Measurements from ENCODE around the gene ENDOU.

Gene ENDOU

DNA sequence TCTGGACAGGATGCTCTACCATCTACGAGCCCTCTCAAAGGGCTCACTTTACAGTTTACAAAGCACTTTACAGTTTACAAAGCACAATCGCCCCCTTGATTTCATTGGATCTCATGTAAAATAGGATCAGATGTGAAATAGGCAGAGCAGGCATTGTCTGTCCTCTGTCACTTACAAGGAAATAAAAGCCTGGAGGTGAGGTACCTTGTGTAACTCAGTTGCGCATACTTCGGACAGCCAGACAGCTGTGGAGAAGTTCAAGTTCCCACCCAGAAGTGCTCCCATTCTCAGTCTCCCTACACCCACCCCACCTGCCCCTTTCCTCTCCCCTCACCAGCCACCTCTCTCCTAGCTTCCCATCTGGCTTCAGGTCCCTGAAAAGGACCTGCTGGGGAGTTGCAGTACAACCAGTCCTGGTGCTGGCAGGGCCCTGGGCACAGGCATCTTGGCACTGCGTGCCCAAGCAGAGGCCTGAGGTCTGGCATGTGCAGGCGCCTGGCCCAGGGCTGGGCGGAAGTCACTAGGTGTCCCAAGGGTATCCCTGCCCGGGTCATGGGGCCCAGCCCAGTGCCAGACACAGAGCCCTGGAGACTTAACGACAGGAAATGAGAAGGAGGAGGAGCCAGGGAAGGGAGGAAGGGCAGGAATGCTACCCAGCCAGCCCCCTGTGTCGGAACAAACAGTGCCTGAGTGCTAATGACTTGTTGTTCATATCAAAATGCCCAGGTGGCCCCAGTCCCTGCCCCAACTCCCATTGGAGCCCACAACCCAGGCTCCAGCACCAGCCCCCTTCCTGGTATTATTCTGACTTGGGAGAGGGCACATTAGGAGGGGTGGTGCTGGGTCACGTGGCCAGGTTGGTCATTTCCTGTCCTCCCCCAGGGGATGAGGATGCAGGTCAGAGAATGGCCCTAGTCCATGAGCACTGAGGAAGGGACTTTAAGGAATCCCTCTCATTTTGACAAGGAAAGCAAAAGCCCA lies 28.0 kb upstream of the ENDOU start:
- H3K9ac ChIP-seq (ENCODE audit: insufficient read length), result no peak overlapping the region
- H3K36me3 ChIP-seq (ENCODE audit: insufficient read depth, low read length), result no peaks in the 10 kb centered on the region
- DNase-seq (ENCODE audit: low read depth, low spot score), result no peak

DNA sequence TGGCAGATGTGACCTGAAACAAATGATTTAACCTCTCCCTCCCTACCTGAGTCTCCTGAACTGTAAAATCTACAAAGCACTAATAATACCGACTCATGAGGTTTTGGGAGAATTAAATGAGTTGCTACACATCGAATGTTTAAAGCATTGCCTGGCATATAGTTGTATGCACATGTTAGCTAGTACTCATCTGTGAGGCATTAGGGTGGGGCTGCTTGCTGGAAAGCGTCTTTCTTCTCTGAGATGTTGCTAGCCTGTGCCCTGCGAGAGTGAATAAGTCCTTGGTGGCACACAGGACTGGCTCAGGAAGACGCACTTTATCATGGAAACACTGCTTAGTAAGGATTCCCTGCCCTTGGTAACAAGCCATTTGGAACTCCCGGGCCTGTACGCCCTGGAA lies 27.3 kb upstream of the ENDOU start:
- H3K4me3 ChIP-seq, result no peak overlapping the region
- no peak overlapping the region for H3K27ac ChIP-seq
- no peak for DNase-seq (ENCODE audit: low read depth, low spot score)
- TF ChIP-seq POLR2AphosphoS5 (IDR thresholded peaks at IDR 0.05; ENCODE audit: borderline replicate concordance, low read depth, low read length), result no peak
- no peak for TF ChIP-seq EZH2 (IDR thresholded peaks at IDR 0.05)
- TF ChIP-seq FOXP2 (optimal IDR thresholded peaks at IDR 0.05; ENCODE audit: control extremely low read depth, extremely low read length, insufficient read depth), result no peak
- no peak overlapping the region for H3K9ac ChIP-seq (ENCODE audit: insufficient read length)
- H3K9me3 ChIP-seq (ENCODE audit: low read depth, low read length), result no peaks in the 10 kb centered on the region
- no peaks in the 10 kb centered on the region for H3K36me3 ChIP-seq (ENCODE audit: insufficient read depth, low read length)

More for the DNA sequence above, 28.0 kb upstream of the ENDOU start:
- Histone ChIP-seq H3K9me3 (ENCODE audit: low read depth, low read length) (no peaks in the 10 kb centered on the region), H3K27ac (no peak overlapping the region), H3K4me3 (no peak overlapping the region)
- TF ChIP-seq FOXP2 (optimal IDR thresholded peaks at IDR 0.05; ENCODE audit: control extremely low read depth, extremely low read length, insufficient read depth) (no peak), EZH2 (IDR thresholded peaks at IDR 0.05) (no peak), POLR2AphosphoS5 (IDR thresholded peaks at IDR 0.05; ENCODE audit: borderline replicate concordance, low read depth, low read length) (no peak)

DNA sequence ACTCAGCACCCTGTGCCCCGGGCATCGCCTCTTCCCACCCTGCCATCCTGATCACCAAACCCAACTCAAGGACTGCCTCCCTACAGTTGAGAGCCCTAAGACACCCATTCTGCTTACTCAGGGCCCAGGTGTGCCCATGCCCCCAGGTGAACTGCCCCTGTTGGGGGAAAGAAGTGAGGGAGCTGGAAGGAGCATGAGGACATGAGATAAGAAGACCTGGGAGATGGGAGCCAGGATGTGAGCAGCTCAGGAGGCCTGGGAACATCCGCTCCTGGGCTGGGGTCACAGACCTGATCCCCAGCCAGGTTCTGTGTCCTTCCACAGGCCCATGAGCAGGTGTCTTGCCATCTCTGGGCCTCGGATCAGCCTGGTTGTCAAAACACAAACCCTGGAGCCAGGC lies 26.8 kb upstream of the ENDOU start:
- TF ChIP-seq FOXP2 (optimal IDR thresholded peaks at IDR 0.05; ENCODE audit: control extremely low read depth, extremely low read length, insufficient read depth), result no peak
- no peak for TF ChIP-seq EZH2 (IDR thresholded peaks at IDR 0.05)
- no peak for TF ChIP-seq POLR2AphosphoS5 (IDR thresholded peaks at IDR 0.05; ENCODE audit: borderline replicate concordance, low read depth, low read length)
- H3K9me3 ChIP-seq (ENCODE audit: low read depth, low read length), result no peaks in the 10 kb centered on the region
- H3K4me3 ChIP-seq, result no peak overlapping the region
- DNase-seq (ENCODE audit: low read depth, low spot score), result no peak
- H3K36me3 ChIP-seq (ENCODE audit: insufficient read depth, low read length), result no peaks in the 10 kb centered on the region
- H3K9ac ChIP-seq (ENCODE audit: insufficient read length), result no peak overlapping the region
- H3K27ac ChIP-seq, result no peak overlapping the region

- Histone ChIP-seq H3K9me3 (ENCODE audit: low read depth, low read length) (no peaks in the 10 kb centered on the region), H3K4me3 (no peak overlapping the region), H3K27ac (no peak overlapping the region), H3K9ac (ENCODE audit: insufficient read length) (no peak overlapping the region), H3K36me3 (ENCODE audit: insufficient read depth, low read length) (no peaks in the 10 kb centered on the region)
- no peak for TF ChIP-seq FOXP2 (optimal IDR thresholded peaks at IDR 0.05; ENCODE audit: control extremely low read depth, extremely low read length, insufficient read depth)
- no peak for TF ChIP-seq POLR2AphosphoS5 (IDR thresholded peaks at IDR 0.05; ENCODE audit: borderline replicate concordance, low read depth, low read length)
- TF ChIP-seq EZH2 (IDR thresholded peaks at IDR 0.05), result no peak
- DNase-seq (ENCODE audit: low read depth, low spot score), result no peak
Observed at GRCh38 chr12:47751561-47751960, 26.3 kb upstream of the ENDOU start.

GRCh38 chr12:47750916-47751470 lies 25.7 kb upstream of the ENDOU start:
- TF ChIP-seq POLR2AphosphoS5 (IDR thresholded peaks at IDR 0.05; ENCODE audit: borderline replicate concordance, low read depth, low read length), result no peak
- TF ChIP-seq FOXP2 (optimal IDR thresholded peaks at IDR 0.05; ENCODE audit: control extremely low read depth, extremely low read length, insufficient read depth), result no peak
- TF ChIP-seq EZH2 (IDR thresholded peaks at IDR 0.05), result no peak
- Histone ChIP-seq H3K4me3 (no peak overlapping the region), H3K9ac (ENCODE audit: insufficient read length) (no peak overlapping the region)

DNA sequence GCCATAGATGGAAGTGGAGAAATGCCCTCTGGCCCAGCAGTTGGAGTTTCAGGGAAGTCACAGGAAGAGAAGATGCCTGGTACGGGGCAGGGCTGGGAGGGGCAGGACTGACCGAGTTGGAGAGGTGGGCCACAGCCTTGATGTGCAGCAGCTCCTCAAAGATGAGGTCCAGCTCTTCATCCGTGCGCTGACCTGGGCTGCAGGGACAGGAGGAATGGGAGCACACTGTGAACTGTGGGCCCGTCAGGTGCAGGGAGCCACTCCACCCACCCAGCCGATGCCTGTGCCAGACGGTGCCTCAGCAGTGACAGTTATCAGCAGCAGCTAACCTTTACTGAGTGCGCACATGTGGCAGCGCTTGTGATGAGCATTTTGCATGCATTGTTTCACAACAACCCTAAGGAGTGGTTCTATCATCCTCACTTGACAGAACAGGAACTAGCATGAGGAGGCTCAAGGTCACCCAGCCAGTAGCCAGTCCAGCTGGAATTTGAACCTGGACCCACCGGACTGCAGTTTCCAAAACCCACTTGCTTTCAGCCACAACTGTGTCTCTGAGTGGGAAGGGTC lies 25.0 kb upstream of the ENDOU start:
- Histone ChIP-seq H3K9me3 (ENCODE audit: low read depth, low read length) (no peaks in the 10 kb centered on the region), H3K4me3 (no peak overlapping the region), H3K27ac (no peak overlapping the region), H3K9ac (ENCODE audit: insufficient read length) (no peak overlapping the region), H3K36me3 (ENCODE audit: insufficient read depth, low read length) (no peaks in the 10 kb centered on the region)
- no peak for TF ChIP-seq FOXP2 (optimal IDR thresholded peaks at IDR 0.05; ENCODE audit: control extremely low read depth, extremely low read length, insufficient read depth)
- no peak for TF ChIP-seq EZH2 (IDR thresholded peaks at IDR 0.05)
- TF ChIP-seq POLR2AphosphoS5 (IDR thresholded peaks at IDR 0.05; ENCODE audit: borderline replicate concordance, low read depth, low read length), result no peak
- DNase-seq (ENCODE audit: low read depth, low spot score), result no peak

More at GRCh38 chr12:47750916-47751470, 25.7 kb upstream of the ENDOU start:
- DNase-seq (ENCODE audit: low read depth, low spot score), result no peak
- Histone ChIP-seq H3K36me3 (ENCODE audit: insufficient read depth, low read length) (no peaks in the 10 kb centered on the region), H3K27ac (no peak overlapping the region), H3K9me3 (ENCODE audit: low read depth, low read length) (no peaks in the 10 kb centered on the region)

DNA sequence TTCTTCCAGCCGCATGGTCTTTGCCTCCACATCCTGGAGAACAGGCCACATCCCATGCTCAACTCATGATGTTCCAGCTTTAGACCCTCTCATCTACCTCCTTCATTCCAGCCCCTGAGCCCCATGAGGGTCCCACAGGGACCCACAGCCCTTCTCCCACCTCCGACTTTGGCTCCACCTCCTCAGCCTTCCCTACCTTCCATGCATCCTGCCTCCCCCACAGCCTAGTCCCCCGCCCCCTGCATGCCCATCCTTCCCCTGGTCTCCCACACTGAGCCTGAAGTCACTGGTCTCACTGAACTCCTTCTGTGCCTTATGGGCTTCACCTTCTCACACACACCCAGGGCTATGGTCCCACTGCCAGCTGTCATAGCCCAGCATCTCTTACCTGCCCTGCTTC lies 23.6 kb upstream of the ENDOU start:
- H3K36me3 ChIP-seq (ENCODE audit: insufficient read depth, low read length), result no peaks in the 10 kb centered on the region
- TF ChIP-seq POLR2AphosphoS5 (IDR thresholded peaks at IDR 0.05; ENCODE audit: borderline replicate concordance, low read depth, low read length) (no peak), EZH2 (IDR thresholded peaks at IDR 0.05) (no peak), FOXP2 (optimal IDR thresholded peaks at IDR 0.05; ENCODE audit: control extremely low read depth, extremely low read length, insufficient read depth) (no peak)
- no peak overlapping the region for H3K9ac ChIP-seq (ENCODE audit: insufficient read length)
- H3K4me3 ChIP-seq, result no peak overlapping the region
- H3K27ac ChIP-seq, result no peak overlapping the region
- DNase-seq (ENCODE audit: low read depth, low spot score), result no peak
- H3K9me3 ChIP-seq (ENCODE audit: low read depth, low read length), result no peaks in the 10 kb centered on the region

GRCh38 chr12:47748507-47748828 lies 23.2 kb upstream of the ENDOU start:
- H3K36me3 ChIP-seq (ENCODE audit: insufficient read depth, low read length), result no peaks in the 10 kb centered on the region
- H3K27ac ChIP-seq, result no peak overlapping the region
- TF ChIP-seq POLR2AphosphoS5 (IDR thresholded peaks at IDR 0.05; ENCODE audit: borderline replicate concordance, low read depth, low read length) (no peak), EZH2 (IDR thresholded peaks at IDR 0.05) (no peak)
- no peaks in the 10 kb centered on the region for H3K9me3 ChIP-seq (ENCODE audit: low read depth, low read length)
- H3K9ac ChIP-seq (ENCODE audit: insufficient read length), result no peak overlapping the region
- no peak for DNase-seq (ENCODE audit: low read depth, low spot score)
- no peak overlapping the region for H3K4me3 ChIP-seq
